ENCODE data around the gene CORO6. TPM values are rescaled to one million over a fixed set of nuclear protein-coding genes. Genes with fewer than 3 reads are reported as not detected.

CORO6 gene
- total RNA-seq, 3 donors from 2014 or later: 1.2 to 21.3 (median 2.5) TPM

DNA sequence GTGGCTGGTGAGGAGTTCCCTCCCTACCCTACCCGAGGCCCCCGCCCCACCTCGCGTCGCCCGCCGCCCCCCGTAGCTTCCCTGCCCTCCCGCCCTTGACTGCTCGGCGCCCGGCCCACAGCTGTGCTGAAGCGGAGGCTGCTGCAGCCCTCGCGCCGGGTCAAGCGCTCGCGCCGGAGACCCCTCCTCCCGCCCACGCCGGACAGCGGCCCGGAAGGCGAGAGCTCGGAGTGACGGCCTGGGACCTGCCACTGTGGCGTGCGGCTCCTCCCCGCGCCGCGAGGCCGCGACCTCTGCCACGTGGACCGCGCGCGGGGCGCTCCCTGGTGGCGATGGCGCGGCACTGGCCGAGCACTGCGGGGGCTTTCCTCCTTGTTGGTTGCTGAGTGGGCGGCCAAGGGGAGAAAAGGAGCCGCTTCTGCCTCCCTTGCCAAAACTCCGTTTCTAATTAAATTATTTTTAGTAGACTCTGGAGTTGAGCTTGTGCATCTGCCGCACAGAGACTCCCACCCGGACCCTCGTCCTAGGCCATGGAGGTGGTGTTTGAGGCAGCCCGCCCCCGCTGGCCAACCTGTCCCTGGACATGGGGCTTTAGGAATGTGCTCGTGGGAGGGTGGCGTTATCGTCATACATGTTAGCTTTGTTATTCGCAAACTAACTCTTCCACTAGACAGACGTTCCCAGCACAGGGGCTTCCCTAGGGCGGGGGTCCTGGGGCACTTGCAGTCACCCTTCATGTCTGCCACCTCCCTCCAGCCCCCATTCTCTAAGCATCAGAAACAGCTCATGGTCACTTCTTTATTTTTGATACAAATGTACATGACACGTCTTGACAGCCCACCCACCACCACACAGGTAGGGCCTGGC is 49.8 kb downstream of the CORO6 start:
- peaks cover 25% of the 10 kb centered on the region for H3K4me1 ChIP-seq (ENCODE audit: low read depth)
- intact Hi-C loops (cut with DNase I, micrococcal nuclease): no loop called here
- DNase-seq: peak in 2 of 3 donors; percentile 66 to 70
- no peak overlapping the region for H3K4me3 ChIP-seq
- H3K9me3 ChIP-seq: no peaks in the 10 kb centered on the region
- no peak for ATAC-seq
- H3K36me3 ChIP-seq (ENCODE audit: low read depth): no peaks in the 10 kb centered on the region
- TF ChIP-seq, protein P1, sequence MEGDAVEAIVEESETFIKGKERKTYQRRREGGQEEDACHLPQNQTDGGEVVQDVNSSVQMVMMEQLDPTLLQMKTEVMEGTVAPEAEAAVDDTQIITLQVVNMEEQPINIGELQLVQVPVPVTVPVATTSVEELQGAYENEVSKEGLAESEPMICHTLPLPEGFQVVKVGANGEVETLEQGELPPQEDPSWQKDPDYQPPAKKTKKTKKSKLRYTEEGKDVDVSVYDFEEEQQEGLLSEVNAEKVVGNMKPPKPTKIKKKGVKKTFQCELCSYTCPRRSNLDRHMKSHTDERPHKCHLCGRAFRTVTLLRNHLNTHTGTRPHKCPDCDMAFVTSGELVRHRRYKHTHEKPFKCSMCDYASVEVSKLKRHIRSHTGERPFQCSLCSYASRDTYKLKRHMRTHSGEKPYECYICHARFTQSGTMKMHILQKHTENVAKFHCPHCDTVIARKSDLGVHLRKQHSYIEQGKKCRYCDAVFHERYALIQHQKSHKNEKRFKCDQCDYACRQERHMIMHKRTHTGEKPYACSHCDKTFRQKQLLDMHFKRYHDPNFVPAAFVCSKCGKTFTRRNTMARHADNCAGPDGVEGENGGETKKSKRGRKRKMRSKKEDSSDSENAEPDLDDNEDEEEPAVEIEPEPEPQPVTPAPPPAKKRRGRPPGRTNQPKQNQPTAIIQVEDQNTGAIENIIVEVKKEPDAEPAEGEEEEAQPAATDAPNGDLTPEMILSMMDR (IDR thresholded peaks at IDR 0.05): peak; percentile 37

DNA sequence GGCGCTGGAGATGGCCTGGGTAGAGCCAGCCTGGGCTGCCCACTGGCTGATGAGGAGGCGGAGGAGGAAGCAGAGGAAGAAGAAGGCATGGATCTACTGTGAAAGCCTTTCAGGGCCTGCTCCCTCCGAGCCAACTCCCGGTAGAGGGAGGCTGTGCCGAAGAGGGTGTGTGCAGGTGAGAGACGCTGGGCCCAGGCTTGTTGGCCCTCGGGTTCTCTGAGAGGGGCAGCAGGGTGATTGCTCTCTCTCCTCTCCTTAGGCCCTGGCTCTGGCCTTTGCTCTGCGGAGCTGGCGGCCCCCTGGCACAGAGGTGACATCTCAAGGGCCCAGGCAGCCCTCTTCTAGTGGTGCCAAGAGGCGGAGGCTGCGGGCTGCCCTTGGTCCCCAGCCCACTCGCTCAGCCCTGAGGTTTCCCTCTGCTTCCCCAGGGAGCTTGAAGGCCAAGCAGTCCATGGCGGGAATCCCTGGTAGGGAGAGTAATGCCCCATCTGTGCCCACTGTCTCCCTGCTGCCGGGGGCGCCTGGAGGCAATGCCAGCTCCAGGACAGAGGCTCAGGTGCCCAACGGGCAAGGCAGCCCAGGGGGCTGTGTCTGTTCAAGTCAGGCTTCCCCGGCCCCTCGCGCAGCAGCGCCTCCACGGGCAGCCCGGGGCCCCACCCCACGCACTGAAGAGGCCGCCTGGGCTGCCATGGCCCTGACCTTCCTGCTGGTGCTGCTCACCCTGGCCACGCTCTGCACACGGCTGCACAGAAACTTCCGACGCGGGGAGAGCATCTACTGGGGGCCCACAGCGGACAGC is 50.6 kb downstream of the CORO6 start:
- no peak overlapping the region for H3K4me3 ChIP-seq
- DNase-seq (peak in 2 of 3 donors; percentile 34 to 47), ATAC-seq (no peak)
- TF ChIP-seq, protein P1 (IDR thresholded peaks at IDR 0.05): no peak
- H3K4me1 ChIP-seq (ENCODE audit: low read depth): peaks cover 25% of the 10 kb centered on the region
- intact Hi-C loops (cut with DNase I, micrococcal nuclease): no loop called here
- no peaks in the 10 kb centered on the region for H3K36me3 ChIP-seq (ENCODE audit: low read depth)
- no peaks in the 10 kb centered on the region for H3K9me3 ChIP-seq

DNA sequence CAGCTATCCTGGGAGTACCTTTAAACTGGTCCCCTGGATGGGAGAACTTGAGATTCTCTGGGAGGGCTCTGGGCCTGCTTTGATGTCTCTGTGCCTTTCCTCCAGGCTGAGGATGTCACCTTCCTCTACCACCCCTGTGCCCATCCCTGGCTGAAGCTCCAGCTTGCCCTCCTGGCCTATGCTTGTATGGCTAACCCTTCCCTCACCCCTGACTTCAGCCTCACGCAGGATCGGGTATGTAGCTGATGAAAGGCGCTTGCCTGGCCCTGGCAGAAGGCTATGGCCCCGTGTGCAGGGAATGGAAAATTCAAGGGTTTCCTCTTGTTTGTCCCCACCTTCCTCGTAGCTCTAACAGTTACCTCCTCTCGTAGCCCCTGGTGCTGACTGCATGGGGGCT is 51.2 kb downstream of the CORO6 start:
- Histone ChIP-seq H3K4me3 (no peak overlapping the region), H3K36me3 (ENCODE audit: low read depth) (no peaks in the 10 kb centered on the region), H3K4me1 (ENCODE audit: low read depth) (peaks cover 25% of the 10 kb centered on the region), H3K9me3 (no peaks in the 10 kb centered on the region)
- TF ChIP-seq, protein P1 (IDR thresholded peaks at IDR 0.05): no peak
- ATAC-seq (no peak), DNase-seq (no peak)
- intact Hi-C loops (cut with DNase I, micrococcal nuclease): no loop called here

DNA sequence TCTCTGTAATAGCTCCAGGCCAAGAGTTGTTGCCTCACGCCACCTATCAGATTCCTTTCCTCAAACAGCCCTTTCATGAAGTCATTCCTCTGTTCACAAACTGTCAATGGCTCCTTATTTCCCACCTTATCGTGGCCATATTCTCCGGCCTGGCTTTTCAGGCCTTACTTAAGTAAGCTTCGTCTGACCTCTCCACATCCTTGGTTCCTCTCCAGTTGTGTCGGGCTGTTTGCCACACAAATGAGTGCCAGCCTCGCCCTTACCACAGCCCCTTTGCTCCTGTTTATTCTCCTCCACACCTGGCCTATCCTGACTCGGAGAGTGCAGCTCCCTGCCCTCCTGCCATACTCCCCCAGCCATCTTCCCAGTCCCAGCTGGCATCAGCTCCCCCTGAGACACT is 52.2 kb downstream of the CORO6 start:
- ATAC-seq (no peak), DNase-seq (peak; percentile 41 to 53 (median 47))
- intact Hi-C loops (cut with DNase I, micrococcal nuclease): no loop called here
- Histone ChIP-seq H3K4me3 (no peak overlapping the region), H3K4me1 (ENCODE audit: low read depth) (peaks cover 28% of the 10 kb centered on the region), H3K36me3 (ENCODE audit: low read depth) (no peaks in the 10 kb centered on the region), H3K9me3 (no peaks in the 10 kb centered on the region)
- TF ChIP-seq, protein P1 (IDR thresholded peaks at IDR 0.05): no peak

DNA sequence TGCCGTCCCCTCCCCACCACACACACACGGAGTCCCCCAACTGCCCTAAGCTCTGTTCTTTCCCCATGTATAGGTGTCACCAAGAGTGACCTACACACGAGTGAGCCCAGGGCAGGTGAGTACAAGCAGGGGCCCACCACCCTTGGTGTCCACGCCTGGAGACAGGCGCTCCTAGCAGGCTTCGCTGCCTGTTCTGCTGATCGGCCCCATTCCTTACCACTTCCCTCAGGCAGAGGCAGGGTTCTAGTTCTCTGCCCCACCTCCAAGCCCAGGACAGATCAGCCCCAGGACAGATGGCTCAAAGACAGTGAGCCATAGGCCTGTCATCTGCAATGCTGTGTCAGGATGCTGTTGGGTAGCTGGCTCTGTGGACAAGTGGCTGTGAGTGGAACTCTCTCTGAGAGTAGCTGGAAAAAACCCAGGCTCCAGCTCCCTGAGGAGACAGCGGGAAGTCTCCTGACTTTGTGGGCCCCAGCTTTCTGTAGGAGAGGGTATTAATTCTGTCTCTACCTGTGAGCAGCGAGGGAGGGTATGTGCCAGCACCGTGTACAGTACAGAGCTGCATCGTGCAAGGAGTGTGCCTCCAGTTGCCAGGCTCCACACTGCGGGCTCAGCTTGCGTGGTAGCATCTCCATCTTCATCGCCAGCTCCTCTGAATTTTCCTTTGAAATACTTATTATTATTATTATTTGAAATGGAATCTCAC is 53.3 kb downstream of the CORO6 start:
- peak overlapping the region; percentile 37 for H3K4me3 ChIP-seq
- intact Hi-C loops (cut with DNase I, micrococcal nuclease): no loop called here
- H3K4me1 ChIP-seq (ENCODE audit: low read depth): peaks cover 32% of the 10 kb centered on the region
- H3K9me3 ChIP-seq: no peaks in the 10 kb centered on the region
- no peaks in the 10 kb centered on the region for H3K36me3 ChIP-seq (ENCODE audit: low read depth)
- ATAC-seq: no peak
- TF ChIP-seq, protein P1 (IDR thresholded peaks at IDR 0.05): no peak
- DNase-seq: peak in 1 of 3 donors; percentile 39

Measured in mucosa of descending colon (tissue), 3 donors.